Keratinocyte (primary cell): ENCODE measurements around the gene MYL5. TPM values are rescaled to one million over a fixed set of nuclear protein-coding genes. Genes with fewer than 3 reads are reported as not detected.

Source experiments
- DNase-seq: peaks from one replicate; pipeline ENCODE4 v3.0.0-alpha.2; 2011; ENCODE audit warnings: low read depth, missing footprints, low spot score
- FAIRE-seq: peaks from 2 replicates; lab custom pipeline; 2011; peaks lifted over from hg19 to GRCh38; lab: Jason Lieb, UNC
- H2AFZ ChIP-seq: 2 replicates; pipeline ENCODE4 v1.6.0; 2012; ENCODE audit warnings: low read length, control low read depth, inconsistent platforms; ENCODE audit not compliant: control insufficient read depth
- H3K27ac ChIP-seq: 2 replicates; pipeline ENCODE4 v1.5.1; 2011; ENCODE audit warnings: low read length; ENCODE audit not compliant: control insufficient read depth, insufficient read depth
- H3K27me3 ChIP-seq: 3 replicates; pipeline ENCODE4 v1.6.0; 2011; ENCODE audit warnings: low read length; ENCODE audit not compliant: control insufficient read depth, insufficient read depth; ENCODE audit errors: extremely low read depth
- H3K36me3 ChIP-seq, 2 experiments: 2 replicates in 1 of 2; 3 replicates in 1 of 2; pipeline ENCODE4 v1.5.1; 2011; ENCODE audit warnings: low read length in 2 of 2, mild to moderate bottlenecking in 1 of 2; ENCODE audit not compliant: control insufficient read depth in 2 of 2, insufficient read depth in 2 of 2; ENCODE audit errors: extremely low read depth in 1 of 2
- H3K4me1 ChIP-seq: 3 replicates; pipeline ENCODE4 v1.5.1; 2011; ENCODE audit warnings: low read length; ENCODE audit not compliant: control insufficient read depth, insufficient read depth; ENCODE audit errors: extremely low read depth
- H3K4me2 ChIP-seq: 3 replicates; pipeline ENCODE4 v1.6.0; 2011; ENCODE audit warnings: low read depth, low read length; ENCODE audit not compliant: control insufficient read depth, insufficient read depth; ENCODE audit errors: extremely low read depth
- H3K4me3 ChIP-seq, 3 experiments: fragments of 200-600 bp in 1 of 3; sonication (generic) in 1 of 3; 2 replicates in 2 of 3; 3 replicates in 1 of 3; pipeline ENCODE4 v1.5.1; 2011 to 2016; ENCODE audit warnings: low read length in 3 of 3, mild to moderate bottlenecking in 3 of 3, control low read depth in 2 of 3, inconsistent platforms in 1 of 3, low read depth in 1 of 3, mixed read lengths in 1 of 3, mixed run types in 1 of 3, moderate library complexity in 1 of 3; ENCODE audit not compliant: control insufficient read depth in 2 of 3, insufficient read depth in 2 of 3; ENCODE audit errors: extremely low read depth in 1 of 3
- H3K79me2 ChIP-seq: 2 replicates; pipeline ENCODE4 v1.6.0; 2012; ENCODE audit warnings: low read length; ENCODE audit not compliant: control insufficient read depth, insufficient read depth
- H3K9ac ChIP-seq: 3 replicates; pipeline ENCODE4 v1.6.0; 2011; ENCODE audit warnings: low read length; ENCODE audit not compliant: control insufficient read depth, insufficient read depth; ENCODE audit errors: extremely low read depth
- H3K9me1 ChIP-seq: 3 replicates; pipeline ENCODE4 v1.6.0; 2011; ENCODE audit warnings: low read length; ENCODE audit not compliant: control insufficient read depth, insufficient read depth; ENCODE audit errors: extremely low read depth
- H3K9me3 ChIP-seq: 2 replicates; pipeline ENCODE4 v1.5.1; 2012; ENCODE audit warnings: low read depth, low read length; ENCODE audit not compliant: control insufficient read depth
- H4K20me1 ChIP-seq: 3 replicates; pipeline ENCODE4 v1.6.0; 2011; ENCODE audit warnings: low read length; ENCODE audit not compliant: control insufficient read depth, insufficient read depth; ENCODE audit errors: extremely low read depth
- EZH2 ChIP-seq: IDR thresholded peaks from one replicate; pipeline ENCODE4 v1.6.1; 2012; ENCODE audit warnings: inconsistent platforms, mild to moderate bottlenecking, low read length, moderate library complexity
- dilution Hi-C: fragments of 300-500 bp; cut with MboI; formaldehyde crosslinking; loops from one replicate; pipeline ENCODE4 v1.7.0; 2020; ENCODE audit warnings: low sequenced_read_pairs; ENCODE audit not compliant: extremely low pct_ligation_motif_present
- polyA plus RNA-seq, 5 experiments: library from polyadenylated mRNA; depleted of rRNA in 3 of 5; stranded (reverse) in 3 of 5; stranded (forward) in 1 of 5; unstranded in 1 of 5; fragments of >200 nt; gene quantifications; 1 replicate in 1 of 5; 2 replicates in 3 of 5; 3 replicates in 1 of 5; pipeline versions ENCODE4 v1.2.1 to v1.2.3, GENCODE V29; 2011 to 2012; ENCODE audit warnings: missing spikeins in 2 of 5, low read depth in 1 of 5, low replicate concordance in 1 of 5
- TF ChIP-seq, protein P1 (sequence below), 3 experiments: IDR thresholded peaks in 1 of 3; conservative IDR thresholded peaks in 1 of 3; optimal IDR thresholded peaks in 1 of 3; 2 replicates in 2 of 3; 3 replicates in 1 of 3; pipeline versions ENCODE3 to v1.5.1; 2011; ENCODE audit warnings: low read length in 3 of 3, mild to moderate bottlenecking in 3 of 3, moderate library complexity in 2 of 3, control low read depth in 1 of 3, inconsistent platforms in 1 of 3; ENCODE audit not compliant: insufficient read depth in 2 of 3; ENCODE audit errors: extremely low read depth in 1 of 3

Gene MYL5
- polyA plus RNA-seq, 1 donor (not counting 4 experiments of a cell fraction or from before 2014, with no cell fraction given) = 8.0 TPM

DNA sequence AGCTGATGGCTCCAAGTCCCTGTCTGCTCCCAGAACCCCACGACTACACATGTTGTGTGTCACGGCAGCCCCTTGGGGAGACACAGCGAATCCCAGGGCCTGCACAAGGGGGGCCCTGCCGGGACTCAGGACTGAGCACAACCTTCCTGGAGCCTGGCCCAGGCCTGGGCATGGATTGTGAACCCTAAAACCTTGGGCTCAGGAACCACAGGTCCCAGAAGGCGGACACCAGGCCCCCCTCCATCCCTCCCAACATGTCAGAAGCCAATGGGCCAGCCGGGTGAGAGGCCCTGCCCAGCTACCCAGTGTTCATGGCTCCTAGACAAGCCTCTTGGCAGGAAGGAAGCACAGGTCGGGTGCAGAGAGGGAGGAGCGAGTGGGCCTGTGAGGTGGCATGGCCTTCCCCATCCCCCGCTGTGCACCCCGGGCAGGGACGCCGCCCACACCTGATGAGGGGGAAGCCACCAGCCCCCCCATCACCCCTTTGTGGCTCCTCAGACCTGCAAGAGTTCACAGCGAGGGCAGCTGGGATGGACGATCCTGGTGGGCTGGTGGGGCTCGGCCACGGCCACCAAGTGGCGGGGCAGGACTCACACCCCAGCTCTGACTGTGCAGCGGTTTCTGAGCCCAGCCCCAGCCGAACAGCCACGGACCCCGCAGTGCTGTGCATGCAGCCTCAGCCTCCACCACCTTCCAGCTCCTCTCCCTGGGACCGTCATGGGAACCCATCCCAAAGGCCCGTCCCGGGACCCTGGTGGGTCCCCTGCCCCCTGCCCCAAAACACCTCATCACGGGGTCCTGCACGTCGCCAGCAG lies 45.3 kb upstream of the MYL5 start:
- Histone ChIP-seq H3K4me3 (no peak overlapping the region), H3K4me2 (no peak overlapping the region), H2AFZ (no peak overlapping the region), H3K79me2 (no peaks in the 10 kb centered on the region), H4K20me1 (no peaks in the 10 kb centered on the region), H3K27ac (no peak overlapping the region), H3K27me3 (no peaks in the 10 kb centered on the region), H3K9ac (no peak overlapping the region), H3K4me1 (no peaks in the 10 kb centered on the region), H3K9me3 (peaks cover 13% of the 10 kb centered on the region), H3K36me3 (no peaks in the 10 kb centered on the region), H3K9me1 (no peaks in the 10 kb centered on the region)
- no peak for TF ChIP-seq EZH2
- TF ChIP-seq, protein P1, sequence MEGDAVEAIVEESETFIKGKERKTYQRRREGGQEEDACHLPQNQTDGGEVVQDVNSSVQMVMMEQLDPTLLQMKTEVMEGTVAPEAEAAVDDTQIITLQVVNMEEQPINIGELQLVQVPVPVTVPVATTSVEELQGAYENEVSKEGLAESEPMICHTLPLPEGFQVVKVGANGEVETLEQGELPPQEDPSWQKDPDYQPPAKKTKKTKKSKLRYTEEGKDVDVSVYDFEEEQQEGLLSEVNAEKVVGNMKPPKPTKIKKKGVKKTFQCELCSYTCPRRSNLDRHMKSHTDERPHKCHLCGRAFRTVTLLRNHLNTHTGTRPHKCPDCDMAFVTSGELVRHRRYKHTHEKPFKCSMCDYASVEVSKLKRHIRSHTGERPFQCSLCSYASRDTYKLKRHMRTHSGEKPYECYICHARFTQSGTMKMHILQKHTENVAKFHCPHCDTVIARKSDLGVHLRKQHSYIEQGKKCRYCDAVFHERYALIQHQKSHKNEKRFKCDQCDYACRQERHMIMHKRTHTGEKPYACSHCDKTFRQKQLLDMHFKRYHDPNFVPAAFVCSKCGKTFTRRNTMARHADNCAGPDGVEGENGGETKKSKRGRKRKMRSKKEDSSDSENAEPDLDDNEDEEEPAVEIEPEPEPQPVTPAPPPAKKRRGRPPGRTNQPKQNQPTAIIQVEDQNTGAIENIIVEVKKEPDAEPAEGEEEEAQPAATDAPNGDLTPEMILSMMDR (optimal IDR thresholded peaks at IDR 0.05 in 1 of 3, IDR thresholded peaks at IDR 0.05 in 1 of 3, conservative IDR thresholded peaks at IDR 0.05 in 1 of 3; ENCODE audit: extremely low read depth in 1 of 3, insufficient read depth in 2 of 3, low read length in 3 of 3) = no peak
- FAIRE-seq = no peak
- no peak for DNase-seq
- dilution Hi-C loops = no loop called here

DNA sequence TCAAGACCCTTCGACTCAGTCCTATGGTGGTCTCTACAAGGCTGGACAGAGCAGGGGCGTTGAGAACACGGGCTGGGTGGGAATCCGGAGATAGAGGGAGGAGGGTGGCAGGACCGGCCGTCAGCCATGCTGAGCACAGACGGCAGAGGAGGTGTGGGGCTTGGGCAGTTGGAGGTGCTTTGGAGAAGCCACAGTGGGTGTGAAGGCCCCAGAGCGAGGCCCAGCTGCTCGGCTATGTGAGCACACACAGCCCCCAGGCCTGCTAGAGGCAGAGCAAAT lies 44.8 kb upstream of the MYL5 start:
- no peaks in the 10 kb centered on the region for H3K9me1 ChIP-seq
- H3K79me2 ChIP-seq = no peaks in the 10 kb centered on the region
- peaks cover 13% of the 10 kb centered on the region for H3K9me3 ChIP-seq
- no peak overlapping the region for H3K9ac ChIP-seq
- H3K36me3 ChIP-seq = no peaks in the 10 kb centered on the region
- no peaks in the 10 kb centered on the region for H3K4me1 ChIP-seq
- DNase-seq (no peak), FAIRE-seq (no peak)
- dilution Hi-C loops = no loop called here
- no peak overlapping the region for H3K4me3 ChIP-seq
- H3K27me3 ChIP-seq = no peaks in the 10 kb centered on the region
- H3K27ac ChIP-seq = no peak overlapping the region
- no peak overlapping the region for H3K4me2 ChIP-seq
- TF ChIP-seq, protein P1 (optimal IDR thresholded peaks at IDR 0.05 in 1 of 3, IDR thresholded peaks at IDR 0.05 in 1 of 3, conservative IDR thresholded peaks at IDR 0.05 in 1 of 3; ENCODE audit: extremely low read depth in 1 of 3, insufficient read depth in 2 of 3, low read length in 3 of 3) = no peak
- no peak for TF ChIP-seq EZH2
- no peaks in the 10 kb centered on the region for H4K20me1 ChIP-seq
- H2AFZ ChIP-seq = no peak overlapping the region
